HL-60/S4 treated with retinoic acid at 250 ng/mL for 4 days and 3 days (cell line): ENCODE results near the gene CAPN13.

Experiments used
- in situ Hi-C: fragments of 300-500 bp; cut with MboI; formaldehyde crosslinking; loops from 2 replicates; pipeline ENCODE4 v1.7.0; 2022; ENCODE audit warnings: low sequenced_read_pairs

CAPN13 gene

GRCh38 chr2:30765876-30766470 lies 41.3 kb downstream of the CAPN13 start:
- in situ Hi-C loops = no loop called here

GRCh38 chr2:30765191-30765590 lies 42.1 kb downstream of the CAPN13 start:
- in situ Hi-C loops = no loop called here

- in situ Hi-C loops = no loop called here
Measured at GRCh38 chr2:30764021-30764800, 43.0 kb downstream of the CAPN13 start.

GRCh38 chr2:30763151-30763660 lies 44.0 kb downstream of the CAPN13 start:
- in situ Hi-C loops = no loop called here

GRCh38 chr2:30761226-30761625 lies 46.0 kb downstream of the CAPN13 start:
- in situ Hi-C loops = no loop called here

GRCh38 chr2:30759481-30759880 lies 47.8 kb downstream of the CAPN13 start:
- in situ Hi-C loops = no loop called here

GRCh38 chr2:30758191-30758651 lies 49.0 kb downstream of the CAPN13 start:
- in situ Hi-C loops = no loop called here

- in situ Hi-C loops = no loop called here
Measured at GRCh38 chr2:30757749-30758148, 49.5 kb downstream of the CAPN13 start.

- in situ Hi-C loops = no loop called here
Measured at GRCh38 chr2:30756971-30757370, 50.3 kb downstream of the CAPN13 start.

- in situ Hi-C loops = no loop called here
Measured at GRCh38 chr2:30756051-30756719, 51.1 kb downstream of the CAPN13 start.

- in situ Hi-C loops = no loop called here
Measured at GRCh38 chr2:30753630-30754029, 53.6 kb downstream of the CAPN13 start.

- in situ Hi-C loops = no loop called here
Measured at GRCh38 chr2:30752811-30753210, 54.4 kb downstream of the CAPN13 start.

GRCh38 chr2:30747206-30747605 lies 60.0 kb downstream of the CAPN13 start:
- in situ Hi-C loops = no loop called here

GRCh38 chr2:30744823-30745222 lies 62.4 kb downstream of the CAPN13 start:
- in situ Hi-C loops = no loop called here

- in situ Hi-C loops = no loop called here
Measured at GRCh38 chr2:30741576-30741975, 65.7 kb downstream of the CAPN13 start.

- in situ Hi-C loops = no loop called here
Measured at GRCh38 chr2:30738141-30738911, 68.9 kb downstream of the CAPN13 start.

GRCh38 chr2:30737326-30737610 lies 70.0 kb downstream of the CAPN13 start:
- in situ Hi-C loops = no loop called here

GRCh38 chr2:30736461-30737325 lies 70.6 kb downstream of the CAPN13 start:
- in situ Hi-C loops = no loop called here

GRCh38 chr2:30733876-30734520 lies 73.2 kb downstream of the CAPN13 start:
- in situ Hi-C loops = no loop called here

GRCh38 chr2:30732876-30733275 lies 74.4 kb downstream of the CAPN13 start:
- in situ Hi-C loops = no loop called here
